Measurements from ENCODE around the gene EEF1AKMT3.

The EEF1AKMT3 gene

DNA sequence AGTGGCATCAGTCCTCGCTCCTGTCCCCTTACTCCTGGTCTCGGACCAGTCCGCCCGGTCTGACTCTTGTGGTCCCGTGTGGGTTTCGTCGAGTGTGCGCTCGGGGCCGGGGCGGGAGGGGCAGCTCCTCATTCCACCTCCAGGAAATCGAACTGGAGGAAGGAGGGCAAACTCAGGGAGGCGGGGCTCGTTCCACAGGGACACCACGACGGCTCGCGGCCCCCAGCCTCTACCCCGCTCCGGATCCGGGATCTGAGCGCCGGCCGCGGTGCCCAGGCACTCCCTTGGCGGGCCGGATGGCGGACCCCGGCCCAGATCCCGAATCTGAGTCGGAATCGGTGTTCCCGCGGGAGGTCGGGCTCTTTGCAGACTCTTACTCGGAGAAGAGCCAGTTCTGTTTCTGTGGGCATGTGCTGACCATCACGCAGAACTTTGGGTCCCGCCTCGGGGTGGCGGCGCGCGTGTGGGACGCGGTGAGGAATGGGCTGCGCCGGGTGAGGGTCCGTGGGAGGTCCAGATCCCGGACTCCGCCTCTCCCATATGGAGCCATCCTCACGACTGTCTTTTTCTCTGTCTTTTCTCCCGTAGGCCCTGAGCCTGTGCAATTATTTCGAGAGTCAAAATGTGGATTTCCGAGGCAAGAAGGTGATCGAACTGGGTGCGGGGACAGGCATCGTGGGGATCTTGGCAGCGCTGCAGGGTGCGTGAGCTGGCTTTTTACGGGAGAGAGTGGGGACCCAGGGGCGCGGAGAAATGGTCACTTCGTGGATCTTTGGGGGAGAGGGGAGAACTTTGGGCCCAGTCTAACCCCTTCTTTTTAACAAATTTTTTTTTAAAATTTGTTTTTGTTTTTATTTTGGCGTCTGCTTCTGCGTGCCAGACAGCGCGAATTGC lies at the start of gene EEF1AKMT3:
TSS of gene EEF1AKMT3 (plus strand) at position 186 of the 894 bp plus-strand sequence. CDS start at position 297, 111 bp downstream.
- no peak for FAIRE-seq

GRCh38 chr12:57722716-57723629 lies 49.4 kb upstream of the EEF1AKMT3 start:
- FAIRE-seq: no peak

DNA sequence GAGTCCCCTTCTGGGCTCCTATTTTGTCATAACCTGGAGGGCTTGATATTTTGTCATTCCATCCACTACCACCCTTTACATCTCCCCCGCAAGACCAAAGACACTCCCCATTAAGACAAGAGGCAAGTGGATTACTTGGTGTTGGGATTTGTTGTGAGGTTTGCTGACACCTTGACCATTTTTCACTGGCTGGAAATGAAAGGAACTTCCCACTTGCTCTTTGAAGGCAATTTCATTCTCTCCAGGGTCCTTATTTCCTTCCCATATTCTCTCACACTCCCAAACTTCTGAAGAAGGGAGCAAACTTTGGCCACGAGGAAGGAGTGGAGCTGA lies 48.8 kb upstream of the EEF1AKMT3 start:
- no peak for FAIRE-seq

- no peak for FAIRE-seq
Observed at GRCh38 chr12:57724003-57724935, 48.1 kb upstream of the EEF1AKMT3 start.

GRCh38 chr12:57724936-57725740 lies 47.3 kb upstream of the EEF1AKMT3 start:
- FAIRE-seq: no peak

- FAIRE-seq: no peak
Observed at GRCh38 chr12:57725851-57726150, 46.6 kb upstream of the EEF1AKMT3 start.

DNA sequence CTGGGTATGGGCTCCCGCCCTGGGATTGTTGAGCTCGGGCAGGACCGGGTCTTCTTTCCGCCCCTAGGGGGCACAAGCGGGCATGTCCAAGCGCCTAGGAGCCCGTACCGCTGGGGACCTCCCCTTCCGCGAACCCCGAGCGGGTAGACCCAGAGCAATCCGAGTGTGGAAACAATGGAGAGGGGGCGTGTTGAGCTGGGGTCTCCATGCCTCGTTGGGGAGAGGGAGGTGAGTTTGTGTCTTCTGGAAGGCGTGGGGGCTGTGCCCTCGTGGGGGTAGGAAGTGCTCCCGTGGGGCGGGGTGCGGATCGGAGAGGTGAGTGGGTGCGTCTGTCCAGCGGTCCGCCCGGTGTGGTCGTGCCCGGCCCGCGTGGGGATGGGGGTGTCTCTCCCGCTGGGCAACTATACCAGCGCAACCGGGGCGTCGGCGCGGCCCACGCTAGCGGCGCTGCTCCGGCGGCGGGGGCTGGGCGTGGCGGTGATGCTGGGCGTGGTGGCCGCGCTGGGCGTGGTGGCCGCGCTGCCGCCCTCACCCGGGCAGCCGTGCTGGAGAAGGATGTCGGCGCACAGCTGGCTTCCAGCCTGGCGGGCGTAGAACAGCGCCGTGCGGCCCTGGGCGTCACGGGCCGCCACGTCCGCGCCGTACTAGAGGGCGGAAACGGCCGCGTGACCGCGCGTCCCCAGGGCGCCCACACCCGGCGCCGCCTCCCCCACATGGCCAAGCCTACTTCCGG lies 46.1 kb upstream of the EEF1AKMT3 start:
- FAIRE-seq: no peak

GRCh38 chr12:57726884-57727757 lies 45.3 kb upstream of the EEF1AKMT3 start:
- FAIRE-seq: no peak

DNA sequence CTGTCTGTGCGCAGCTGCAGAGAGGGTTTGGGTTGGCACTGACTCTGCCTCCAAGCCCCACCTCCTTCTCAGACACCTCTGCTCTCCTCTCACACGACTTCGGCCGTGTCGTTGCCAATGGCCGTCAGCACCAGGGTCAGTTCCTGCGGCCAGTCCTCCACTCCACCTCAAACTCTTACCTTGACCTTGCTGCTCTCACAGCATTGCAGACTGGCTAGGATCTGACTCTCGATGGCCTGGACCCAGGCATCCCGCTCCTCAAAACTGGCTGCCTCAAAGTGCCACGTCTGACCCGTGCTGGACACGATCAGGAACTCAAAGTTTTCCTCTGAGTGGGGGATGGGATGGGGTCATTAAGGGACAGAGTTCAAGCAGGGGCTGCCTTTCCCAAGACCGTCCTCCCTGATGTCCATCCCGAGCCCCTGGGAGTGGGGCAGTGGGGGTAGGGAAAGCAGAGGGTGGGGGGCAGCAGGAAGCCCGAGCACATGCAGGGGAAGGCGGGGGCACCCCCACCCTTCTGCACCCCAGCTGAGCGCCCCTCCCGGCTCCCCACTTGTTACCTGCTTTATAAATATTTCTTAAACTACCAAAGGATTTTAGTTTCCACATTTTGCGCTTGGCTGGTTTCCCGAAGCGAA lies 44.5 kb upstream of the EEF1AKMT3 start:
- no peak for FAIRE-seq

DNA sequence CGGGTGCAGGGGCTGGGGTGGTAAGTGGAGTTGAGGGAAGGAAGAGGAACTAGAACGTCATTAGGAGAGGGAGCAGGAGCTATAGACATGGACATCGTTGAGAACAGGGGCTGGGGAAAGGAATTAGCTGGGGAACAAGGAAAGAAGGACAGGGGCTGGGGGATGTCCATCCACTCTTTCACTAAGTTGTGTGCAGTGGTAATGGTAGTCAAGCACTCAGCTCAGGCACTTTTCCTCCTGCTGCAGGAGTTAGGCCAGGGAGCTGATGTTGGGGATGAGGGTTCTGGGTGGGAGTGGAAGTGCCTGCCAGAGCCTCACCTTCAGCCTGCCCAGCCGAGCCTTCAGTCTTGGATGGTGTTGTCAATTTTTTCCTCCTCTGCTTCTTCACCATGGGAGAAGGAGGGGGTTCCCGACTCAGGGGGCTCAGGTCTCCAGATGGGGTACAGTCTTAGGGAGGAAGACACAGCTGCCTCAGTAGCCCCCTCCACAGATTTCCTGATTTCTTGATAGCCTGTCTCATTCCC lies 43.0 kb upstream of the EEF1AKMT3 start:
- FAIRE-seq: no peak

DNA sequence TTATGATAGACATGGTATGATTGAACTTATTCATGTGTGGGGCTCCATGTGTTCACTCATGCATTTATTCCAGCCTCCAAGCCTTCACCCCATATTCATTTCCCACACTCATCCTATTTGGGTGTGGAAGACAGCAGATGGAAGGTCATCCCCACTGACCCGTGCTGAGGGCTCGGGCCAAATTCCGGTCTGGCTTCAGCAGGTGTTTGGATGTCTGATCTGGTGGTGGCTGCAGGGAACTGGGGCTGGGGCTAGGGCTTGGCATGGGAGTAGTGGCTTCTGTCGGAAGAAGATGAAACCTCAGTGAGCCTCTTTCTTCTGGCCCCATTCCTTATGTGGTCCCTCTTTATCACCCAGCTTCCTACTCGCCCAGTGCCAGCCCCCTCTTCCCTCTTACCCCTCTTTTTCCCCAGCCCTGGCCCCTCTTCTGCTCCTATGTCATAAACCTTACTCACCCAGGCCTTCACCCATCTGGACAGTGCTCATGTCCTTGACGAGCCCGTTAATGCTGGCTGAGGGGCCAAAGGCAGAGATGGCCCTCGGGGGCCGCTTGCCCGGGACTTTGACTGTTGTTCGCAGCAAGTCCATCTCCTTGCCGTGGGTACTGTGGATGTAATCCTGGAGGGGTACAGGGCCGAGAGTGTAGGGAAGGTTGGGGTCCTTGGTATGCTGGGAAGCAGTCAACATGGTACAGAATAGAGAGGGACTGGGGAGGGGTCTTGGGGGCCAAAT lies 41.9 kb upstream of the EEF1AKMT3 start:
- FAIRE-seq: no peak

DNA sequence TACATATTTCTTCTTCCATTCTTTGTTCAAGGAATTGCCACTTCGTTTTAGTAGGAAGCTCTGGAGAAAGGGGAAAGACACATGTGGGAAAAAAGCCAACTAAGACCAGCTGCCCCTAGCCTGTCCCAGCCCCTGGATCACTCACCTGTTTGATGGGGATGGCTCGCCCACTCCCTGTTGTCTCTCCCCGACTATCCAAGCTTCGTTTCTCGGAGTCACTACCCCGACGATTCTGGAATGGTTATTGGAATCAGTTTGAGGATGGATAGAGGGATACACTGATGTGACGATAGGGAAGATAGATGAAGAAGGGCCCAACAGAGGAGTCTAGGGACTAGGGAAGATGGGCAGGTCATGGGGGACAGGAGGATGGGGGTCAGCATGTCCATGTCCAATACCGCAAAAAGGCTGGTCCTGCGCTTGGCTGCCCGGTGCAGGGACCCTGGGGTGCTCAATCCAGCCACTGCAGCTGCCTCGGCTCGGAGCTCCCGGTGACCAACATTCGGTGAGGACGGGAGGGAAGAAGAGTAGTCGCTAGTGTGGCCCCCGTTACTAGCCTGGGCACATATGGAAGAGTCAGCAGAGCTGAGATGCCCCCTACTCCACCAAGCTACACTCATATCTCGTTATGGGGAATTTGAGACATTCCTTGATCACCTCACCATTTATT lies 40.9 kb upstream of the EEF1AKMT3 start:
- FAIRE-seq: no peak

DNA sequence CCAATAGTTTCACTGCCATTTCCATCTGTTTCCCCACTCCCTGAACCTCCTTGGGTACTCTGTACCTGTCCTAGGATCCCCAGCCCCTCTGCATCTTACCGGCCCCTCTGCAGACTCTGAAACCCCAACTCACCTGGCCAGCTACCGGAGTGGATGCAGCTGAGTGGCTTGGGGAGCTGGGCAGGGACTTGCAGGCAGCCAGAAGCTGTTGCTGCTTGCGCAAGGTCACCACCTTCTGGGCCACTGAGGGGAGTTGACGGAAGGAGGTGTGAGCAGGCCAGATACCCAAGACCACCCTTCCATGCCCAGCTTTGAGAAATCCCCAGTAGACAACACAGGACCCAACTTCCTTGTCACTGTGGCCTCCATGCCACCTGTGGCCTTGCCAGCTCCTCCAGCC lies 40.1 kb upstream of the EEF1AKMT3 start:
- FAIRE-seq: no peak

- FAIRE-seq: no peak
Observed at GRCh38 chr12:57732726-57733593, 39.5 kb upstream of the EEF1AKMT3 start.

DNA sequence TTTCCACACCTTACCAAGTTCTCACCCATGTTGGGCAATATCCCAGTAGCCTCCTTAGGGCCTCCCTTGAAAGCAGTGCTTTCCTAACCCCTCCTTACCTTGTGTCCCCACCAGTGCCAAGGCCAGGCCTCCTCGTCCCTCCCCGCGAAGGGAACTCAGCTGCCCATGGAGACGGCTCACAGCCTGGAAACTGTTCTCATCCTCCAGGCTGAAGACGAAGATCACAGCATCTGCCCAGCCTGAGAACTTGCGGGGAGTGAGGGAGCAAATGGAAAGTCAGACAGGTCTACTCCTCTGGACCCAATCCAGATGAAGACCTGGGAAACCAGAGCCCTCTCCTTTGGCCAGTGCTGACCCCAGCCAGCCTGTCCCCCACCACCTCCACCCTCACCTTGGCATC lies 38.5 kb upstream of the EEF1AKMT3 start:
- FAIRE-seq: no peak

- FAIRE-seq: no peak
Observed at GRCh38 chr12:57734591-57734990, 37.8 kb upstream of the EEF1AKMT3 start.

Data from colon (tissue), 2 donors.